Measurements from ENCODE around the gene ZFYVE9.
"Not testable (repeated sequence)": the region's sequence is repeated elsewhere in the genome, so short reads cannot be mapped to it uniquely, and the experiment has no call there.

ZFYVE9 gene

GRCh38 chr1:52190500-52191252 is 48.8 kb downstream of the ZFYVE9 start:
- DNase-seq (ENCODE audit: low read depth in 2 of 2): no peak

GRCh38 chr1:52191395-52191965 is 49.6 kb downstream of the ZFYVE9 start:
- DNase-seq (ENCODE audit: low read depth in 2 of 2): no peak

GRCh38 chr1:52192024-52192423 is 50.1 kb downstream of the ZFYVE9 start:
- no peak for DNase-seq (ENCODE audit: low read depth in 2 of 2)

- DNase-seq (ENCODE audit: low read depth in 2 of 2): no peak
These were observed 50.5 kb downstream of the ZFYVE9 start for GRCh38 chr1:52192436-52192835.

DNA sequence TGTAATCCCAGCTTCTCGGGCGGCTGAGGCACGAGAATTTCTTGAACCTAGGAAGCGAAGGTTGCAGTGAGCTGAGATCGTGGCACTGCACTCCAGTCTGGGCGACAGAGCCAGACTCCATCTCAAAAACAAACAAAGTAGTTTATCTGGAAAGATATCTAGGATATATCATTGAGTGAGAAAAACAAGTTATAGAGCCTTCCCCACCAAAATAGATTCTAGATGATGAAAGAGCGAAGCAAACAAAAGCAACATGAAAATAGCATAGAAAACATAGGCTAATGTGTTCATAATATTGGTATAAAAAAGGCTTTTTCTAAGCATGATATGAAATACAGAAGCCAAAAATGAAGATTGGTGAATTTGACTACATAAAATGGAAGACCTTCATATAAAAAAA is 52.1 kb downstream of the ZFYVE9 start:
- DNase-seq (ENCODE audit: low read depth in 2 of 2): no peak

DNA sequence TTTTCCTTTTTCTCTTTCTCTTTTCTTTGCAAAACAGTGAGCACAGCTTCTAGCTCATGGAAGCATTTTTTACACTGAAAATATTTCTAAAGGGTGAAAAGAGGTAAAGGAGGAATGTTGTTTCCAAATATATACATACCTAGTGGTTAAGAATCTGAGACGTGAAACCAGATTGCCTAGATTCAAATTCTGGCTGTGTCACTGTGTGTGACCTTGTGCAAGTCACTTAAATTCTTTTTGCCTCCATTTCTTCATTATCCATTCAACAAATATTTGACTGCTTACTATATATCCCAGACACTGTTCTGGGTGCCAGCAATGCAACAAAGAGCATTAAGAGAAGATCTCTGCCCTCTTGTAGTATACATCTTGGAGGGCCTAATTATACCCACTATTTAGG is 53.3 kb downstream of the ZFYVE9 start:
- peak in 1 of 2 experiments; percentile 15 for DNase-seq (ENCODE audit: low read depth in 2 of 2)

DNA sequence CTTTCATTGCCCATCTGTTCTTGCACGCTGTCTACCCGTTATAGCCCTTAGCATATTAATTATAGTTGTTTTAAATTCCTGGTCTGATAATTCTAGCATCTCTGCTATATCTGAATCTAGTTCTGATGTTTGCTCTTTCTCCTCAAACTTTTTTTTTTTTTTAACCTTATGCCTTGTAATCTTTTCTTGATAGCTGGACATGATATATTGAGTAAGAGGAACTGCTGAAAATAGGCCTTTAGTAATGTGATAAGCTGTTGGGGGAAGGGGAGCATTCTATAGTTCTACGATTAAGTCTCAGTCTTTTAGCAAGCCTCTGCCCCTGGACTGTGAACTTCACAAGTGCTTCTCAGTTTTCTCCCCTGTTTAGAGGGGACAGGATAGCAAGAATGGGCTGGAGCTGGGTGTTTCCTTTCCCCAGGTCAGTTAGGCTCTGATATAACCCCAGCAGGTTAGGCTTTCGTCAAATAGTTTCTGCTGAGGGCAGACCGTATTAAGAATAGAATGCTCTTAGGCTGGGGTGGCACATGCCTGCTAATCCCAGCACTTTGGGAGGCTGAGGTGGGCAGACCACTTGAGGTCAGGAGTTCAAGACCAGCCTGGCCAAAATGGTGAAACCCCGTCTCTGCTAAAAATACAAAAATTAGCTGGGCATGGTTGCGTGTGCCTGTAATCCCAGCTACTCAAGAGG is 62.2 kb downstream of the ZFYVE9 start:
- DNase-seq (ENCODE audit: low read depth in 2 of 2): no peak

- DNase-seq (ENCODE audit: low read depth in 2 of 2): no peak
These were observed 62.8 kb downstream of the ZFYVE9 start for GRCh38 chr1:52204696-52205095.

- not testable (repeated sequence) for DNase-seq (ENCODE audit: low read depth in 2 of 2)
These were observed 64.8 kb downstream of the ZFYVE9 start for GRCh38 chr1:52206686-52207085.

DNA sequence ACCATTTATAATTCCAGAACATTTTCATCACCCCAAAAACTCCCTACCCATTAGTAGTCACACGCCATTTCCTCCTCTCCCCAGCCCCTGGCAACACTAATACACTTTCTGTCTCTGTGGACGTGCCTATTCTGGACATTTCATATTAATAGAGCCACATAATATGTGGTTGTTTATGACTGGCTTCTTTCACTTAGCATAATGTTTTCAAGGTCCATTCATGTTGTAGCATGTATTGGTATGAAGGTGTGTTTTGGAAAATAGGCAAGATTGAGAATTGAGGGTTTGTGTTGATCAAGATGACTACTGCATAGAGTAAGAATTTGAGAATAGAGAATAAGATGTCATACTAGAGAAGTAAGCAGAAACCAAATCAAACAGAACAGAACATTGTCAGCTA is 67.5 kb downstream of the ZFYVE9 start:
- DNase-seq (ENCODE audit: low read depth in 2 of 2): no peak

GRCh38 chr1:52210044-52210443 is 68.2 kb downstream of the ZFYVE9 start:
- no peak for DNase-seq (ENCODE audit: low read depth in 2 of 2)

DNA sequence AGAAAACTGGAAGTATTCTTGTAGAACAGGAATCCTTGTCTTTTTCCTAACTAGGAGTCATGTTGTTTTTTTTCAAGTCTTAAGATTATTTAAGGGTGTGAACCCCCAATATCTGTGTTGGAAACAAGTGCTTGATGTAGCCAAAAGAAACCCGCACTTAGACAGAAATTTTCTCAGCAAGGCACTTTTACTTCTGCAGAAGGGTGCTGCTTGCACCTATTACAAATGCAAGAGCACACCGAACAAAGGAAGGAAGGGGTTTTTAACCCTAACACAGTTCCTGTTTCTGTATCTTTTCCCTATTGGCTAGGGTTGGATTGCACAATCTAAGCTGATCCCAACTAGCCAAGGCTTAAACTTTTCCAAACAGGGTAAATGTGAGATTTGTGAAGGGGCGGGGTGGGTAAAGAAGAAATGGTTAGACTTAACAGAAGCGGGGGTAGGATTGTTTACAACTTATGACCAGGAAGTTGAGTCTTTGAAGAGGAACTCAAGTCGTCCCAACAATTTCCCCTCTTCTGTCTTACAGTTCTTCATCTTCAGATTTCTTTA is 75.1 kb downstream of the ZFYVE9 start:
- no peak for DNase-seq (ENCODE audit: low read depth in 2 of 2)

- DNase-seq (ENCODE audit: low read depth in 2 of 2): no peak
These were observed 83.3 kb downstream of the ZFYVE9 start for GRCh38 chr1:52225174-52225573.

DNA sequence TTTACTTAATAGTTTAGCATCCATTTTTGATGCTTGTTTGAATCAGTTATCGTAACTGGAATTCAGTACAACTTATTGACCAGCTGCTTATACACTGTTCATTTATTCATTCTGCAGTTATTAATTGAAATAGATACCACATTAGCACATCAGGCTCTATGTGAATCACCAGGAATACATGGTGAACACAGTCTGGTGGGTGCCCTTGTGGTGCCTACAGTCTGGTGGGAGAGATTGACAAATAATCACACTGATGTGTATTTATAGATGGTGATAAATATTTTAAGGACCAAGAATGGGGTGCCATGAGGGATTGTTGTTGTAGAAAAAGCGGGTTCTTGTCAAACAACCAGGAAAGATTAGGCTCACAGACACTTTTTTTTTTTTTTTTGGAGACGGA is 87.6 kb downstream of the ZFYVE9 start:
- no peak for DNase-seq (ENCODE audit: low read depth in 2 of 2)

GRCh38 chr1:52233463-52233862 is 91.6 kb downstream of the ZFYVE9 start:
- no peak for DNase-seq (ENCODE audit: low read depth in 2 of 2)

DNA sequence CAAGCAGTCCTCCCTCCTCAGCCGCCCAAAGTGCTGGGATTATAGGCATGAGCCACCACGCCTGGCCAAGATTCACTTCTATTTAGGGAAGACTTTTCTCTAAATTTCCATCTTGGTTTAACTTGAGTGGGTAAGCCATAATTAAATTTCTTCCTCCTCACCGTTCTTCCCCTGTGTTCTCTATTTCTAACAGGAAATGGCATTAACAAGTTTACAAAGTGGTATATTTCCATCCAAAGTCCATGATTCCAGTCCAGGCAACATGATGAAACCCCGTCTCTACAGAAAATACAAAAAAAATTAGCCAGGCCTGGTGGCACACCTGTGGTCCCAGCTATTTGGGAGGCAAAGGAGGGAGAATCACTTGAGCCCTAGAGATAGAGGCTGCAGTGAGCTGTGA is 92.1 kb downstream of the ZFYVE9 start:
- no peak for DNase-seq (ENCODE audit: low read depth in 2 of 2)

DNA sequence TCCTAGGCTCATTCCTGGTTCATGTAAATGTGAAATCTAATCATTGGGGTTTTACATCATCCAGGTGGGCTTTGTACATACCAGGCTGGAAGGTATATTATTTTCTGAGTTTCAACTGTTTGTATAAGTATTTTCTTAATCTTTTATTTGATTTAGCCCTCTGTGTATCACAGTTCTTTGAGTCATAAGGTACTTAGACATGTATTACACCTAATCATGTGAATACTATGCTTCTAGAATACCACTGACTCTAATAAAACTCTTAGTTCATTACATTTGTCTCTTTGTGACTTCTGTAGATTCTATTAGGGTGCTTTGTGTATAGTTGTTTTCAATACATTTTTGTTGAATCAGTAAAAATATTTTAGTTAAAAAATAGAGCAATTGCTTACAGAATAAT is 92.8 kb downstream of the ZFYVE9 start:
- no peak for DNase-seq (ENCODE audit: low read depth in 2 of 2)

DNA sequence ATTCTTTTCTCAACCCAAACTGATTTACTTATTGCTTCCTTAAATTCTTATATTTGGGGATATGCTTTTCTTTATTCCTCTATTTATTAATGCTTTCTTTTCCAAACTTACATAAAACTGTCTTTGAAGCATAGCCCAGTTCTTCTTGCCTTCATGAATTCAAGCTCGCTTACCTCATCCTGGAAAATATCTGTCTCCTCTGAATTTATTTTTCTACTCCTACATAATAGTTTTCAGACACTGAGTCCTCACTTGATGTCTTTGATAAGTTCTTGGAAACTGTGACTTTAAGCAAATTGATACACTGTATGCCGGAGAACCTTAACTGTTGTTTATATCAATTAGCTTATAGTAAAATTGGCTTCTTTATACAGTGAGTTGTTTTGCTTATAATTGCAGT is 93.8 kb downstream of the ZFYVE9 start:
- DNase-seq (ENCODE audit: low read depth in 2 of 2): no peak

DNA sequence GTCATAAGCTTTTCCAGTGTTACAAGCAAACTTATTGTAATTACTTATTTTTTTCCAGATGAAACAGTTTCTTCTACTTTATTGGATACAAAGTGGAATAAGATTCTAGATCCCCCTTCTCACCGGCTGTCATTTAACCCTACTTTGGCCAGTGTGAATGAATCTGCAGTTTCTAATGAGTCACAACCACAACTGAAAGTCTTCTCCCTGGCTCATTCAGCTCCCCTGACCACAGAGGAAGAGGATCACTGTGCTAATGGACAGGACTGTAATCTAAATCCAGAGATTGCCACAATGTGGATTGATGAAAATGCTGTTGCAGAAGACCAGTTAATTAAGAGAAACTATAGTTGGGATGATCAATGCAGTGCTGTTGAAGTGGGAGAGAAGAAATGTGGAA is 95.5 kb downstream of the ZFYVE9 start:
- peak; percentile 30 to 39 for DNase-seq (ENCODE audit: low read depth in 2 of 2)

GRCh38 chr1:52238474-52238873 is 96.6 kb downstream of the ZFYVE9 start:
- peak in 1 of 2 experiments; percentile 19 for DNase-seq (ENCODE audit: low read depth in 2 of 2)

DNA sequence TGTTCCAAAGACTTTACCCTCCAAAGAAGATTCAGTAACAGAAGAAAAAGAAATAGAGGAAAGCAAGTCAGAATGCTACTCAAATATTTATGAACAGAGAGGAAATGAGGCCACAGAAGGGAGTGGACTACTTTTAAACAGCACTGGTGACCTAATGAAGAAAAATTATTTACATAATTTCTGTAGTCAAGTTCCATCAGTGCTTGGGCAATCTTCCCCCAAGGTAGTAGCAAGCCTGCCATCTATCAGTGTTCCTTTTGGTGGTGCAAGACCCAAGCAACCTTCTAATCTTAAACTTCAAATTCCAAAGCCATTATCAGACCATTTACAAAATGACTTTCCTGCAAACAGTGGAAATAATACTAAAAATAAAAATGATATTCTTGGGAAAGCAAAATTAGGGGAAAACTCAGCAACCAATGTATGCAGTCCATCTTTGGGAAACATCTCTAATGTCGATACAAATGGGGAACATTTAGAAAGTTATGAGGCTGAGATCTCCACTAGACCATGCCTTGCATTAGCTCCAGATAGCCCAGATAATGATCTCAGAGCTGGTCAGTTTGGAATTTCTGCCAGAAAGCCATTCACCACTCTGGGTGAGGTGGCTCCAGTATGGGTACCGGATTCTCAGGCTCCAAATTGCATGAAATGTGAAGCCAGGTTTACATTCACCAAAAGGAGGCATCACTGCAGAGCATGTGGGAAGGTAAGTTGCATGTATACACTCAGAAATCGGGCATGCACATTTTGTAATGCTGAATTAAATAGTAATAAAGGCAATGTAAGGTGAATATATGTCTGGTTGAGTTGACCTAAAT is 97.2 kb downstream of the ZFYVE9 start:
- no peak for DNase-seq (ENCODE audit: low read depth in 2 of 2)

- no peak for DNase-seq (ENCODE audit: low read depth in 2 of 2)
These were observed 97.8 kb downstream of the ZFYVE9 start for GRCh38 chr1:52239708-52240001.
